ENCODE measurements around the gene JAKMIP1.

JAKMIP1 gene

GRCh38 chr4:6200011-6200921 lies at the start of gene JAKMIP1:
Gene JAKMIP1 (minus strand): TSS chr4:6200549. CDS start chr4:6112850, 87,699 bp downstream.
- peak; percentile 83 for DNase-seq (ENCODE audit: low spot score)

- DNase-seq (ENCODE audit: low spot score) = no peak
Measured at GRCh38 chr4:6248394-6248793, 48.0 kb upstream of the JAKMIP1 start.

GRCh38 chr4:6246170-6246634 lies 45.9 kb upstream of the JAKMIP1 start:
- DNase-seq (ENCODE audit: low spot score) = no peak

- DNase-seq (ENCODE audit: low spot score) = peak; percentile 69
Measured at GRCh38 chr4:6245246-6246169, 45.2 kb upstream of the JAKMIP1 start.

GRCh38 chr4:6242271-6243029 lies 42.1 kb upstream of the JAKMIP1 start:
- no peak for DNase-seq (ENCODE audit: low spot score)

GRCh38 chr4:6241062-6241845 lies 40.9 kb upstream of the JAKMIP1 start:
- DNase-seq (ENCODE audit: low spot score) = no peak

- no peak for DNase-seq (ENCODE audit: low spot score)
Measured at GRCh38 chr4:6239968-6240367, 39.6 kb upstream of the JAKMIP1 start.

GRCh38 chr4:6239486-6239885 lies 39.1 kb upstream of the JAKMIP1 start:
- DNase-seq (ENCODE audit: low spot score) = no peak

GRCh38 chr4:6236816-6237390 lies 36.6 kb upstream of the JAKMIP1 start:
- no peak for DNase-seq (ENCODE audit: low spot score)

GRCh38 chr4:6235901-6236640 lies 35.7 kb upstream of the JAKMIP1 start:
- DNase-seq (ENCODE audit: low spot score) = no peak

GRCh38 chr4:6235012-6235411 lies 34.7 kb upstream of the JAKMIP1 start:
- no peak for DNase-seq (ENCODE audit: low spot score)

- DNase-seq (ENCODE audit: low spot score) = no peak
Measured at GRCh38 chr4:6233929-6234328, 33.6 kb upstream of the JAKMIP1 start.

- DNase-seq (ENCODE audit: low spot score) = no peak
Measured at GRCh38 chr4:6232836-6233785, 32.8 kb upstream of the JAKMIP1 start.

- no peak for DNase-seq (ENCODE audit: low spot score)
Measured at GRCh38 chr4:6231663-6232165, 31.4 kb upstream of the JAKMIP1 start.

GRCh38 chr4:6230827-6231662 lies 30.7 kb upstream of the JAKMIP1 start:
- no peak for DNase-seq (ENCODE audit: low spot score)

- no peak for DNase-seq (ENCODE audit: low spot score)
Measured at GRCh38 chr4:6230502-6230785, 30.1 kb upstream of the JAKMIP1 start.

- no peak for DNase-seq (ENCODE audit: low spot score)
Measured at GRCh38 chr4:6229671-6230501, 29.5 kb upstream of the JAKMIP1 start.

Measured in Ammon's horn (tissue), 1 donor.